ENCODE results near the gene STEAP2. TPM values are rescaled to one million over a fixed set of nuclear protein-coding genes. Genes with fewer than 3 reads are reported as not detected.

The STEAP2 gene
- total RNA-seq, 4 donors from 2014 or later = 10.9 to 84.7 (median 37.5) TPM

GRCh38 chr7:90239625-90240228 lies 28.2 kb downstream of the STEAP2 start:
- no peak for TF ChIP-seq CTCF (IDR thresholded peaks at IDR 0.05)
- no peak for DNase-seq (ENCODE audit: low spot score)
- ATAC-seq (ENCODE audit: low FRiP score) = no peak

GRCh38 chr7:90242369-90243168 lies 31.0 kb downstream of the STEAP2 start:
- no peak for TF ChIP-seq CTCF (IDR thresholded peaks at IDR 0.05)
- ATAC-seq (ENCODE audit: low FRiP score) = no peak
- no peak for DNase-seq (ENCODE audit: low spot score)

GRCh38 chr7:90243556-90243955 lies 32.0 kb downstream of the STEAP2 start:
- DNase-seq (ENCODE audit: low spot score) (no peak), ATAC-seq (ENCODE audit: low FRiP score) (no peak)

GRCh38 chr7:90244565-90244908 lies 33.0 kb downstream of the STEAP2 start:
- ATAC-seq (ENCODE audit: low FRiP score) (peak; percentile 7), DNase-seq (ENCODE audit: low spot score) (no peak)
- TF ChIP-seq CTCF (IDR thresholded peaks at IDR 0.05) = no peak

More at GRCh38 chr7:90243556-90243955, 32.0 kb downstream of the STEAP2 start:
- no peak for TF ChIP-seq CTCF (IDR thresholded peaks at IDR 0.05)

GRCh38 chr7:90244909-90245851 lies 33.6 kb downstream of the STEAP2 start, which contains the start of gene CFAP69:
Gene CFAP69, plus strand, starts transcription at chr7:90245174. Its CDS starts 251 bp downstream, at chr7:90245425.
- TF ChIP-seq CTCF (IDR thresholded peaks at IDR 0.05) = no peak
- DNase-seq (ENCODE audit: low spot score) = peak; percentile 97
- peak; percentile 90 for ATAC-seq (ENCODE audit: low FRiP score)

- ATAC-seq (ENCODE audit: low FRiP score) = peak; percentile 35
- TF ChIP-seq CTCF (IDR thresholded peaks at IDR 0.05) = no peak
- DNase-seq (ENCODE audit: low spot score) = no peak
Measured at GRCh38 chr7:90246171-90246570, 34.6 kb downstream of the STEAP2 start.
